ENCODE measurements around the gene RNF39. TPM values are rescaled to one million over a fixed set of nuclear protein-coding genes. Genes with fewer than 3 reads are reported as not detected.

The RNF39 gene
- total and polyA plus RNA-seq, 2 experiments from 2014 or later, result 0.50 to 0.94 TPM

GRCh38 chr6:30122515-30122914, 46.9 kb upstream of the RNF39 start:
- DNase-seq (ENCODE audit: low spot score) (no peak), ATAC-seq (no peak)
- TF ChIP-seq EZH2phosphoT487 (IDR thresholded peaks at IDR 0.05; ENCODE audit: unreplicated experiment), result no peak
- no peak for TF ChIP-seq EZH2 (IDR thresholded peaks at IDR 0.05; ENCODE audit: low read depth, unreplicated experiment)
- TF ChIP-seq ETS1 (IDR thresholded peaks at IDR 0.05), result no peak
- no peak for TF ChIP-seq REST (IDR thresholded peaks at IDR 0.05; ENCODE audit: unreplicated experiment)
- no peak for TF ChIP-seq POLR2AphosphoS5 (IDR thresholded peaks at IDR 0.05; ENCODE audit: low read depth)
- H3K4me2 ChIP-seq, result no peak overlapping the region
- no peaks in the 10 kb centered on the region for H3K79me2 ChIP-seq (replicated peaks; ENCODE audit: insufficient read depth)
- H3F3A ChIP-seq (replicated peaks; ENCODE audit: low read depth), result no peaks in the 10 kb centered on the region
- H3K9me2 ChIP-seq (ENCODE audit: insufficient read depth), result no peaks in the 10 kb centered on the region
- no peak overlapping the region for H3K4me3 Mint-ChIP-seq
- H3K27me3 ChIP-seq (ENCODE audit: insufficient read depth), result peaks cover 48% of the 10 kb centered on the region
- H3K27me3 Mint-ChIP-seq (ENCODE audit: insufficient read depth, low read depth, poor library complexity), result peaks cover 26% of the 10 kb centered on the region
- H3K4me1 Mint-ChIP-seq, result no peaks in the 10 kb centered on the region
- H3K27ac Mint-ChIP-seq, result no peak overlapping the region
- no peak overlapping the region for H2AFZ ChIP-seq
- no peak overlapping the region for H3K27ac ChIP-seq (ENCODE audit: low read depth)
- no peak overlapping the region for H3K4me3 ChIP-seq
- no peaks in the 10 kb centered on the region for H3K36me3 Mint-ChIP-seq (ENCODE audit: low read depth)
- no peaks in the 10 kb centered on the region for H3K4me1 ChIP-seq (ENCODE audit: insufficient read depth)
- H3K36me3 ChIP-seq (ENCODE audit: insufficient read depth), result no peaks in the 10 kb centered on the region
- 0 out of 2 replicates have a peak, but pooled peaks cover 4% of the 10 kb centered on the region for H4K20me1 ChIP-seq (replicated peaks; ENCODE audit: insufficient read depth)
- no peaks in the 10 kb centered on the region for H3K9me3 Mint-ChIP-seq

DNA sequence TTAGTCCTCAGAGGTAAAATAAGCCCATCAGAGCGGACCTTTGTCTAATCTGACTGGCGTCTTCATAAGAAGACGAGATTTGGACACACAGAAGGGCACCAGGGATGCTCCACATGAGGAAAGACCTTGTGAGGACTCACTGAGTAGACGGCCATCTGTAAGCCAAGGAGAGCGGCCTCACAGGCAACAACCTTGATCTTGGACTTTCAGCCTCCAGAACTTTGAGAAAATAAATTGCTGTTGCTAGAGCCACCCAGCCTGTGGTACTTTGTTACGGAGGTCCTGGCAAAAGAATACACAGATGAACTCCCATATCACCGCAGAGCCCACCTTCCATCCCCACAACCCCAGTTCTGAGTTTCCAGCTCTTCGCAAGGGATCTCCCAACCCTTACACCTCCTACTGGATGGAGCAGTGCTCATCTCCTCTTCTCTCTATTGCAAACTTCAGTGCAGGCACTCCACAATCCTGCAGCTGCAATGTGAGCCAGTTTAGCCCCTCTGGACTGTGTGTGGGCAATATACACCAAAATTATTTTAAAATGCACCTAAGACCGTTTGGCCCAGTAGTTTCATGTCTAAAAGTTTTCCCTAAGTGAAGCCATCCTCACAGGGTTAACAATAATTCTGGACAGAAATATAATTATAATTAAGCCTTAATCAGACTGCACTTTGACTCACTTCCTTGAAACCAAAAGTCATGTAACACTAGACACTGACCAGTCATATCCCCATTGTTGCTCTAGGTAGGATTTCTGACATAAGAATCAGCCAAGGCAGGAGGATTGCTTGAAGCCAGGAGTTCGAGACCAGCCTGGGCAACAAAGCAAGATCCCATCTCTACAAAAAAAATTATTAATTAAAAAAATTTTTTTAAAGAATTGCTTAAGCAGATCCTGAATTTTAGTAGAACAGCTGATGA, 46.1 kb upstream of the RNF39 start:
- H4K20me1 ChIP-seq (replicated peaks; ENCODE audit: insufficient read depth), result 0 out of 2 replicates have a peak, but pooled peaks cover 4% of the 10 kb centered on the region
- H3K4me1 Mint-ChIP-seq, result no peaks in the 10 kb centered on the region
- H3K4me2 ChIP-seq, result no peak overlapping the region
- H3K36me3 ChIP-seq (ENCODE audit: insufficient read depth), result no peaks in the 10 kb centered on the region
- no peak overlapping the region for H3K27ac ChIP-seq (ENCODE audit: low read depth)
- H3K4me3 Mint-ChIP-seq, result no peak overlapping the region
- no peak overlapping the region for H3K4me3 ChIP-seq
- ATAC-seq (no peak), DNase-seq (ENCODE audit: low spot score) (no peak)
- H2AFZ ChIP-seq, result no peak overlapping the region
- no peak overlapping the region for H3K27ac Mint-ChIP-seq
- no peaks in the 10 kb centered on the region for H3K79me2 ChIP-seq (replicated peaks; ENCODE audit: insufficient read depth)
- peaks cover 18% of the 10 kb centered on the region for H3K27me3 Mint-ChIP-seq (ENCODE audit: insufficient read depth, low read depth, poor library complexity)
- H3K27me3 ChIP-seq (ENCODE audit: insufficient read depth), result peaks cover 40% of the 10 kb centered on the region
- no peaks in the 10 kb centered on the region for H3K9me2 ChIP-seq (ENCODE audit: insufficient read depth)
- H3K36me3 Mint-ChIP-seq (ENCODE audit: low read depth), result no peaks in the 10 kb centered on the region
- TF ChIP-seq EZH2 (IDR thresholded peaks at IDR 0.05; ENCODE audit: low read depth, unreplicated experiment) (no peak), POLR2AphosphoS5 (IDR thresholded peaks at IDR 0.05; ENCODE audit: low read depth) (no peak), ETS1 (IDR thresholded peaks at IDR 0.05) (no peak), JUNB (IDR thresholded peaks at IDR 0.05; ENCODE audit: unreplicated experiment) (no peak), ZNF331 (CRISPR knock-in tag; IDR thresholded peaks at IDR 0.05; ENCODE audit: low read depth) (no peak), STAT1 (IDR thresholded peaks at IDR 0.05; ENCODE audit: unreplicated experiment) (no peak), EZH2phosphoT487 (IDR thresholded peaks at IDR 0.05; ENCODE audit: unreplicated experiment) (no peak), REST (IDR thresholded peaks at IDR 0.05; ENCODE audit: unreplicated experiment) (no peak)
- TF ChIP-seq, protein P1, sequence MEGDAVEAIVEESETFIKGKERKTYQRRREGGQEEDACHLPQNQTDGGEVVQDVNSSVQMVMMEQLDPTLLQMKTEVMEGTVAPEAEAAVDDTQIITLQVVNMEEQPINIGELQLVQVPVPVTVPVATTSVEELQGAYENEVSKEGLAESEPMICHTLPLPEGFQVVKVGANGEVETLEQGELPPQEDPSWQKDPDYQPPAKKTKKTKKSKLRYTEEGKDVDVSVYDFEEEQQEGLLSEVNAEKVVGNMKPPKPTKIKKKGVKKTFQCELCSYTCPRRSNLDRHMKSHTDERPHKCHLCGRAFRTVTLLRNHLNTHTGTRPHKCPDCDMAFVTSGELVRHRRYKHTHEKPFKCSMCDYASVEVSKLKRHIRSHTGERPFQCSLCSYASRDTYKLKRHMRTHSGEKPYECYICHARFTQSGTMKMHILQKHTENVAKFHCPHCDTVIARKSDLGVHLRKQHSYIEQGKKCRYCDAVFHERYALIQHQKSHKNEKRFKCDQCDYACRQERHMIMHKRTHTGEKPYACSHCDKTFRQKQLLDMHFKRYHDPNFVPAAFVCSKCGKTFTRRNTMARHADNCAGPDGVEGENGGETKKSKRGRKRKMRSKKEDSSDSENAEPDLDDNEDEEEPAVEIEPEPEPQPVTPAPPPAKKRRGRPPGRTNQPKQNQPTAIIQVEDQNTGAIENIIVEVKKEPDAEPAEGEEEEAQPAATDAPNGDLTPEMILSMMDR (conservative IDR thresholded peaks at IDR 0.05; ENCODE audit: low read depth in 2 of 2), result no peak
- H3K4me1 ChIP-seq (ENCODE audit: insufficient read depth), result no peaks in the 10 kb centered on the region
- no peaks in the 10 kb centered on the region for H3F3A ChIP-seq (replicated peaks; ENCODE audit: low read depth)
- H3K9me3 Mint-ChIP-seq, result no peaks in the 10 kb centered on the region
